T47D (cell line): Measurements from ENCODE around the gene LRRC51.

Experiments used
- DNase-seq, 2 experiments: peaks; one replicate each; pipeline versions ENCODE4 v3.0.0 to v3.0.0-alpha.2; 2011 to 2012; ENCODE audit warnings: low read depth in 1 of 2, low spot score in 1 of 2
- JUND ChIP-seq: IDR thresholded peaks from 2 replicates; pipeline ENCODE4 v1.6.1; 2012; ENCODE audit warnings: low read depth
- in situ Hi-C: cut with HindIII; loops from 2 replicates; pipeline ENCODE4 v1.10.0; 2016; ENCODE audit warnings: low sequenced_read_pairs, low pct_unique_long_range_greater_than_20kb

LRRC51 gene

DNA sequence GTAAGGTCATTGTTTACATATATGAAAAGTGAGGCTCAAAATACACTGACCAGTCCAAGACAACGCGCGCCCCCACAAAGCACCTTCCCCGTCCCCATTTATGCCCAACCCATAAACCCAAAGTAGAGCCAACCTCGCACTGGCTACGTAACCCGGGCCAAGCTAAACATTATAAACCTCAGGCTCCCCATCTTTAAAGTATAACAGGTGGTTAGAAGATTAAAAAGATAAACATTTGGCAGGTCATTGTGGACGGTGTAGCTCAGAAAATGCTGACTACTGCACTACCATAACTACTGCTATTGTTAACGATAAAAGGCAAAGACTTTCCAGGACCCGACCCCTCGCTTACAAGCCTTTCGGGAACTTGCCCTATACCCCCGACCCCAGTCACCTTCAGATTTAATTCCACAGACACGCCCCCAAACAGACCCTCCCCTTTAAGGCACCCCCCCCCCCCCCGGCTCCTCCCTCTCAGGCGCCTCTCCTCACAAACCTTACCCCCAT lies 778 bp upstream of the LRRC51 start:
- TF ChIP-seq JUND = no peak
- in situ Hi-C loops = no loop called here
- DNase-seq = peak in 1 of 2 experiments; percentile 73

DNA sequence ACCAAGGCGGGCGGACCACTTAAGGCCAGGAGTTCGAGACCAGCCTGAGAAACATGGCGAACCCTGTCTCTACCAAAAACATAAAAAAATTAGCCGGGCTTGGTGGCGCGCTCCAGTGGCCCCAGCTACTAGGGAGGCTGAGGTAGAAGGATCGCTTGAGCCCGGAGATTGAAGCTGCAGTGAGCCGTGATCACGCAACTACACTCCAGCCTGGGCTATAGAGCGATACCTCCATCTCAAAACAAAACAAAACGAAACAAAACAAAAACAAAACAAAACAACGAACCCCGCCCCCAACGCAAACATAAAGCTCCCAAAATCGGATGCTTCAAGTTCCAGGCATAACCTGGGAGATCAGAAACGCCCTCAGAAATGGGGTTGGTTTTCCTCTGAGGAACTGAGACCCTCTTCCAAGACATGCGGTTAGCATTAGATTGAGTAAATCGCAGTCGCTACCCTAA lies 564 bp downstream of the LRRC51 start:
- no peak for TF ChIP-seq JUND

DNA sequence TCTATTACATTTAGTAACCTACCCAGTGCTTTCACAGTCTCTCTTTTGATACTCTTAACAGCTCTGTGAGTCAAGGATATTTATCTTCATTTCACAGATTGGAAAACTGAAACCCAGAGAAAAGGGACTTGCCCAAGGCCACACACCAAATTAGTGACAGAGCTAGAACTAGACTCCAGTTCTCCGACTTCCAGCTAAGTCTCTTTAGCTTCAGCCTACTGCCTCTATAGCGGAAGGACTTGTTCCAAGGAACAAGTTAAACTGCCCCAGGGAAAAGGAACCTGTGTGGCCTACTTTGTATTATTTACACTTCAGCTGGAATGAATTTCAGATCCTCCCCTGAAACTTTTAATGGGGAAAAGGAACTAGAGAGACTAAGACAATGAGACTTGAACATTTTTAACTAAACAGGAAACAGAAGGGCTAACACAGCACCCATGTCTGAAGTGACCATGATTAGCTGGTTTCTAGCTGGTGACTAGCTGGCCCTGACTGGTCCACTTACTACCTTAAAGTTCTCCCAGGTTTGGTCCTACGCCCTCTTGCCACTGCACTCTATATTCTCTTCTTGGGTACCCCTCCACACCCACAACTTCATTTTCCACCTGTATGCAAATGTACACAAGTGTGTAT lies 1.3 kb downstream of the LRRC51 start:
- peak; percentile 19 to 98 for DNase-seq
- in situ Hi-C loops = no loop called here
- TF ChIP-seq JUND = no peak

More for the DNA sequence above, 564 bp downstream of the LRRC51 start:
- in situ Hi-C loops = no loop called here
- DNase-seq = peak in 1 of 2 experiments; percentile 62

DNA sequence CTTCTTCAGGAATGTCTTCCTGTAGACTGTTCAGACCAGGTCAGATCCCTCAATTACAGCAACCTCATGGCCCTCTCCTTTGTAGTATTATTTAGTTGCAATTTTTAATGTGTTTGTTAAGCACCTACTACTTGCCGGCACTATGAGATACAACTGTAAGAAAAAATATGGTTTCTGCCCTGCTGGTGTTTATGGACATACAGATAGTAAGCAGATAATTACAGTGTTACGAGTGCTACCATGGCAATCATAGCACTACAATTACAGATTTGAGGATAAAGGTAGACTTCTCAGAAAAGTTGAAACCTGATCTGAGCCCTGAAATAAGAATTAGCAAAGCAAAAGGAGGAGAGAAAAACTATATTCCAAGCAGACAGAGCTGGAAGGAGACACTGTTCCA lies 2.8 kb downstream of the LRRC51 start:
- in situ Hi-C loops = no loop called here
- TF ChIP-seq JUND = no peak
- peak in 1 of 2 experiments; percentile 35 for DNase-seq

DNA sequence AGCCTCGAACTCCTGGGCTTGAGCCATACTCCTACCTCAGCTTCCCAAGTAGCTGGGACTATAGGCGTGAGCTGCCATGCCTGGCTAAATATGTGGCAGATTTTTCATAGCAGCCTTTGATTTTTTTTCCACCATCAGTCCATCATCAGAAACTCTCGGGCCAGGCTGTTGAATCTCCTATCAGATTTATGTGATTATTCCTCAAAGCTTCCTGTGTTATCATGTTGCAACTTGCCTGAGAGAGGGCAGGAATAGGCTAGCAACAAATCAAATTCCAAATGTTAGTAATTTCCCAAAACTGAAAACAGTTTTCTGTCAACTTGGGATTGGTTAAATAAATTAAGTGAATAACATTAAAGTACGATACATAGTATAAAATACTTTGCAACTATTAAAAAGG lies 3.4 kb downstream of the LRRC51 start:
- in situ Hi-C loops = no loop called here
- no peak for DNase-seq
- TF ChIP-seq JUND = no peak

DNA sequence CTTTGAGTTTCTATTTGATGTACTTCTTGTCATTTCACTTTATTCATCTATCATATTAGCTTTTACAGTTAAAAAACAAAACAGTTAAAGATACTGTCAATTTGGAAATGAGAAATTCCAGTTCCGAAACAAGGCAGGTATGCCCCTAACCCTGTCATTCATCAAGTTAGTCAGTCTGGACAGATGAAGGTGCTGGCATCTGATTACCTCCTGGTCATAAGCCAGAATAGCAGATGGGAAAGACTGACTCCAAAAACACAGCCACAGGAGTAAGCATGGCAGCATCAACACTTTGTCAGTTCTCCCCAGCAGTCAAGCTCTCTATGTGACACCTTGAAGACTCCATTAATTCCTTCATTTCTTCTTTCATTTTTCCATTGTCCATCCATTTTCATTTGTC lies 4.3 kb downstream of the LRRC51 start:
- in situ Hi-C loops = no loop called here
- DNase-seq = no peak
- TF ChIP-seq JUND = no peak

DNA sequence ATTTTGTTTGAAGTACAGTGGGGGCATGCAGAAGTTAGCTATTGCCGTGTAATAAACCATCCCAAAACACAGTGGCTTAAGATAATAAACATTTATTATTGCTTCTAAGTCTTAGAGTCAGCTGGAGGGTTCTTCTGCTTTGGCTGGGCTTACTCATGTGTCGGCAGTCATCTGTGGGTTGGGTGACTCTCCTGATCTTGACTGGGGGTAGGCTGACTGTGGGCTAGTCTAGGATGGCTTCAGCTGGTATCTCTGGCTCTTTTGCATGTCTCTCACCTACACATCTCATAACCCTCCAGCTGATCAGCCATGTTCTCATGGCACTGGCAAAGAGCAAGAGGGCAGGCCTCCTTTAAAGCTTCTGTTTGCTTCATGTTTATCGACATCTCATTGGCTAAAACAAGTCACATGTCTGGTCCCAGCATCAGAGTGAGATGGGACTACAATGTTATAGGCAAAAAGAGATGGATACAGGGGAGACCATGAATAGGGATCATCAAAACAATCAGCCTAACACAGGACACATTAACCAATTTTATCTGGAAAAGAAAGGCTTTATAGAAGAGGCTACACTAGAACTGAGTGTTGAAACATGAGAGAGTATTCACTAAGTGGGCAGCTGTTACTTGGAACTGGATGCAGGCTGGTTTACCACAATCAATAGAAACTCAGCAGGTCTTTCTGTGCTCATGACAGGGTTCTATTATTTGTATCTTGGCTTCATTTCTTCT lies 5.1 kb downstream of the LRRC51 start:
- no peak for DNase-seq

DNA sequence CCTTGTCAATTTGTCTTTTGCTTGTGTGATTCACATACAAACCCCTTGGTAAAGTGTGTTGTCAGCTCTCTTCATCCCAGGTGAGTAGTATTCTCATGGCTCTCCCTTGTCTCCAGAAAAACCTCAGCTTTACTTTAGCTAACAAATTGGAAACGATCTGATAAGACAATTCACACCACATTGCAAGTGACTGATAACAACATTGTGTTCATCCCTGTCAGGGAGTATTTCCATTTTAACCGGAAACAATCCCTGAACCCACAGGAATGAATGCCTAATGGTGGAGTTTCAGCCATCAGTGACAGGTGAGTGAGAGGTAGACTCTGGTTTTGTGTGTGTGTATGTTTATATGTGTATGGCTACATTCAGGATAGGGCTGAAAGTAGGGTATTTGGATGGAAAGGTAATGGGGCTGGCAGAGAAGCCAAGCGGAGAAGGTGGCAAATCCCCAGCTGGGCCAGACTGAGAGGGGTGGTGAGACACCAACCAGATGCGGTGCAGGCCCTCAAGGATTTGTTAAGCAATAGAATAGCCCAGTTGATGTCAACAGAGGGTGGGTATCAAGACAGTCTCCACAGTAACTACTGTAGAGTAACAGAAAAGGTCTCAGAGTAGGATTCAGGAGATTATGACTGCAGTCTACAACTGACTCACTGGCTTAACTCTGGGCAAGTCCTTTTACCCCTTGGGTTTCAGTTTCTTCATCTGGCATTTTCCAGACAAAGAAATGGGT lies 7.6 kb downstream of the LRRC51 start:
- in situ Hi-C loops = no loop called here

More for the DNA sequence above, 5.1 kb downstream of the LRRC51 start:
- no peak for TF ChIP-seq JUND
- in situ Hi-C loops = no loop called here

DNA sequence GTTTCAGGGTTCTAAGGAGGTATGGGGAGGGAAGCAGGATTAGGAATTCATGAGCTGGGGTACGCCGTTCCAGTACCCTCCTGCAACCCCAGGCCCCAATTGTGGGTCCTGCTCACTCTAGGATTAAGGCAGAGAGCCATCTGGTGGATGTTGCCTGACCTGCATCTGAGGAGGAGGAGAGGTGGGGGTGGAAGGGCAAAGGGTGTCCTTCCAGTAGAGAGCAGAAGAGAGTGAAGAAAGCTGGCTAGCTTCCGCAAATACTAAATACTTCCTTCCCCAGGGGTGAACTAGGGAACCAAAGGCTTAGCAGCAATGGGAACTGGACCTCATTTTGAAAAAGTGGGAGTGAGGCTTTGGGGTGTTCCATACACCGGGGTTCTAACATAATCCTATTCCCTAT lies 10.6 kb downstream of the LRRC51 start:
- peak; percentile 72 to 92 for DNase-seq
- in situ Hi-C loops = no loop called here
- no peak for TF ChIP-seq JUND

More for the DNA sequence above, 7.6 kb downstream of the LRRC51 start:
- no peak for TF ChIP-seq JUND
- no peak for DNase-seq

DNA sequence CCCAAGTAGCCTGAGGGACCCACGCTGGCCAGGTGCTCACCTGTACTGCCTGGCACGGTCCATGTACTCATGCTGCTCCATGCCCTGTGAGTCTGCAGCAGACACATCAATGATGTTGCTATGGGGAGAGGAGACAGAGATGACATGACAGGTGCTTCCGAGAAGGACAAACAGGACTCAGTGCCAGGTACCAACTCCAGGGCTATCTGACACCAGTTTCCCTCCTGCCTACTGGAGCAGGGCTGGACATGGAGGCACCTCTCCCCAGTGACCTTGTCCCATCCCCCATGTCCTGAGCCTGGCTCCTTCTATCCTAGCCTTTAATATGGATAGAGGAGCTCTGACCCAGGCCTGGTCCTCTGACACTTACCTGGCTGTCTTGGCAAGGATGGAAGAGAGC lies 18.1 kb downstream of the LRRC51 start:
- no peak for DNase-seq
- TF ChIP-seq JUND = no peak
- in situ Hi-C loops = no loop called here

DNA sequence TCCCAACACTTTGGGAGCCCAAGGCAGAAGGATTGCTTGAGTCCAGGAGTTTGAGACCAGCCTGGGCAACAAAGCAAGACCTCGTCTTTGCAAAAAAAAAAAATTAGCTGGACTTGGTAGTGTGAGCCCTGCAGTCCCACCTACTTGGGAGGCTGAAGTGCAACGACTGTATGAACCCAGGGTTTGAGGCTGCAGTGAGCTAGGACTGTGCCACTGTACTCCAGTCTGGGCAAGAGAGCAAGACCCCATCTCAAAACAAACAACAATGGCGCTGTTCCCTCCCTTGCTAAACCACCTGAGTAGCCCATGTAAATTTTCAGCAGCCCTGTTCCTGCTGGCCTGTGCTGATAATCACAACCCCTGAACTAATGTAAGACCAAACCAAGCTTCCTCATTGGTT lies 19.4 kb downstream of the LRRC51 start:
- no peak for TF ChIP-seq JUND
- in situ Hi-C loops = no loop called here

DNA sequence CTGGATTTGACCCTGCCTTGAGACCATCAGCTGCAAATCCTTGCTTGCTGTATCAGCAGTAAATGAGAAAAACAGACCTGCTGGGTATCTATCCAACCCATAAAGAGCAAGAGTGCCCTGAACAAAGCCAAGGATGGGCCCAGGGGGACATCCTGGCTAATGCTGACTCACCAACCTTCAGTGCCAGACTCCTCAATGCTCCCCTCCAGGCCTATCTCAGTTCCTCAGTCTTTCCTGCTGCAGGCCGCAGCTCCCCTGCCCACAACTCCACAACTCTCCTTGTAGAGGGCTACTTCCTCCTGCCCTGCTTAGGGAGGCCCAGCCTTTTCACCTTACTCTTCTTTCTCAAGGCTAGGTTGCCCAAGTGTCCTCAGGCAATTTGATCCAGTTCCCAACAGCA lies 19.8 kb downstream of the LRRC51 start:
- no peak for TF ChIP-seq JUND
- no peak for DNase-seq
- in situ Hi-C loops = no loop called here

More for the DNA sequence above, 19.4 kb downstream of the LRRC51 start:
- no peak for DNase-seq

DNA sequence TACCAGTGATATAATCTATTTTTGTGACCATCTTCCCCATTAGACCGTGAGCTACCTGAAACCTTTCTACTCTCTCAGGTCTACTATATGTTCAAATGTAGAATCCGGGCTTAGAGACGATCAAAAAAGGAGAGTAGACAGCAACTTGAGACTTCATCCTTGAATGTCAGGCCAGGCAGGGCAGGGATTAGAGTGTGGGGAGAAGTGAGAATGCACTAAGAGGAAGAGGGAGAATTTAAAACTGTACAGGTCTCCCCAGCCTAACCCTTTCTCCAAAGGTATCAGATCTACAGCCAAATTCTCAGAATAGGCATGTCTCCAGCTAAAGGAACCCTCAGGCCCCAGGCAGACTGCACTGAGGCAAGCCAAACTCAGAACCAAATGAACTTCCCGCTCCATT lies 21.5 kb downstream of the LRRC51 start:
- in situ Hi-C loops = no loop called here
- TF ChIP-seq JUND = no peak
- no peak for DNase-seq
